ENCODE measurements around the gene DPT. TPM values are rescaled to one million over a fixed set of nuclear protein-coding genes. Genes with fewer than 3 reads are reported as not detected.

Gene DPT
- polyA plus RNA-seq, 3 donors: not detected

DNA sequence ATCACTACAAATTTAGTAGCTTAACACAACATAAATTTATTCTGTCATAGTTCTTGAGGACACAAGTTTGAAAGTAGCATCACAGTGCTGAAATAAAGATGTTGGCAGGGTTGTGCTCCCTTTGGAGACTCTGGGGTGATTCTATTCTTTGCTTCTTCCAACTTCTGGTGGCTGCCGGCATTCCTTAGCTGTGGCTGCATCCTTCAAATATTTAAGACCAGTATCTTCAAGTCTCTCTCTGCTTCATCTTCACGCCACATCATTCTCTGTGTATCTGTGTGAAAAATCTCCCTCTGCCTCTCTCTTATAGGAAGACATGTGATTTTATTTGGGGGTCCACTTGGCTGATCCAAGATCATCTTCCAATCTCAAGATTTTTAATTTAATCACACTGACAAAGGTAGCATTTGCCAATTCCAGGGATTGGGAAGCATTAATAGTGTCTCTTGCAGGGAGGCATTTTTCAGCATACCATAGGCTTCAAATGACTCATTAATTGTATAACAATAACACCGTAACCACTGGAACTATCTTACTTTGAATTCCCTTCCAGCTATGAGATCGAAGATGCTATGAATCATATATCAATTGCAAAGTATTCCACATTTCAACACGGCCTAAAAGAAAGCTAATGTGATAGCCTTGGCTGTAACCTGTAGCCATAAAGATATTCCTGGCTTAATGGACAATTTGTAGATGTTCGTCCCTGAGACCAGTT lies 74.6 kb downstream of the DPT start:
- no peak overlapping the region for H3K27ac ChIP-seq (ENCODE audit: low read depth in 1 of 2, low read length in 2 of 2)
- intact Hi-C loops (cut with micrococcal nuclease): no loop called here
- no peaks in the 10 kb centered on the region for H3K9me3 ChIP-seq (replicated peaks in 1 of 2; ENCODE audit: control insufficient read depth in 1 of 2, insufficient read depth in 1 of 2, low read length in 2 of 2)
- H2AFZ ChIP-seq (ENCODE audit: insufficient read depth, low read depth, low read length, poor library complexity, severe bottlenecking): no peak overlapping the region
- H3K79me2 ChIP-seq (ENCODE audit: insufficient read depth, low read length): no peaks in the 10 kb centered on the region
- Mint-ChIP-seq H3K36me3 (no peaks in the 10 kb centered on the region), H3K27ac (no peak overlapping the region), H3K9me3 (peaks cover 0 to 2% (median 0%) of the 10 kb centered on the region in 7 donors), H3K4me3 (no peak overlapping the region), H3K4me1 (no peaks in the 10 kb centered on the region), H3K27me3 (ENCODE audit: low read depth in 3 of 3) (peaks cover 0 to 3% (median 0%) of the 10 kb centered on the region in 3 donors)
- H3K27me3 ChIP-seq (ENCODE audit: control insufficient read depth in 2 of 2, insufficient read depth in 2 of 2, low read length in 2 of 2): no peaks in the 10 kb centered on the region
- 100% methylated on average over 1 of the region's 6 CpGs for WGBS (ENCODE audit: insufficient coverage)
- no peak for DNase-seq
- TF ChIP-seq, protein P1, sequence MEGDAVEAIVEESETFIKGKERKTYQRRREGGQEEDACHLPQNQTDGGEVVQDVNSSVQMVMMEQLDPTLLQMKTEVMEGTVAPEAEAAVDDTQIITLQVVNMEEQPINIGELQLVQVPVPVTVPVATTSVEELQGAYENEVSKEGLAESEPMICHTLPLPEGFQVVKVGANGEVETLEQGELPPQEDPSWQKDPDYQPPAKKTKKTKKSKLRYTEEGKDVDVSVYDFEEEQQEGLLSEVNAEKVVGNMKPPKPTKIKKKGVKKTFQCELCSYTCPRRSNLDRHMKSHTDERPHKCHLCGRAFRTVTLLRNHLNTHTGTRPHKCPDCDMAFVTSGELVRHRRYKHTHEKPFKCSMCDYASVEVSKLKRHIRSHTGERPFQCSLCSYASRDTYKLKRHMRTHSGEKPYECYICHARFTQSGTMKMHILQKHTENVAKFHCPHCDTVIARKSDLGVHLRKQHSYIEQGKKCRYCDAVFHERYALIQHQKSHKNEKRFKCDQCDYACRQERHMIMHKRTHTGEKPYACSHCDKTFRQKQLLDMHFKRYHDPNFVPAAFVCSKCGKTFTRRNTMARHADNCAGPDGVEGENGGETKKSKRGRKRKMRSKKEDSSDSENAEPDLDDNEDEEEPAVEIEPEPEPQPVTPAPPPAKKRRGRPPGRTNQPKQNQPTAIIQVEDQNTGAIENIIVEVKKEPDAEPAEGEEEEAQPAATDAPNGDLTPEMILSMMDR (IDR thresholded peaks at IDR 0.05): no peak
- no peaks in the 10 kb centered on the region for H3K36me3 ChIP-seq (replicated peaks in 1 of 2; ENCODE audit: control insufficient read depth in 1 of 2, insufficient read depth in 2 of 2, low read length in 2 of 2)
- no peak overlapping the region for H3K9ac ChIP-seq (ENCODE audit: insufficient read depth, low read length, poor library complexity, severe bottlenecking)
- H4K20me1 ChIP-seq (ENCODE audit: insufficient read depth, low read length): no peaks in the 10 kb centered on the region
- H3K4me3 ChIP-seq (replicated peaks in 1 of 3; ENCODE audit: low read depth in 2 of 3, low read length in 3 of 3): no peak overlapping the region
- no peak overlapping the region for H3K4me2 ChIP-seq (replicated peaks; ENCODE audit: extremely low read depth, low read length, poor library complexity, severe bottlenecking)
- H3K4me1 ChIP-seq (ENCODE audit: control insufficient read depth in 1 of 2, insufficient read depth in 2 of 2, low read length in 2 of 2): no peaks in the 10 kb centered on the region

DNA sequence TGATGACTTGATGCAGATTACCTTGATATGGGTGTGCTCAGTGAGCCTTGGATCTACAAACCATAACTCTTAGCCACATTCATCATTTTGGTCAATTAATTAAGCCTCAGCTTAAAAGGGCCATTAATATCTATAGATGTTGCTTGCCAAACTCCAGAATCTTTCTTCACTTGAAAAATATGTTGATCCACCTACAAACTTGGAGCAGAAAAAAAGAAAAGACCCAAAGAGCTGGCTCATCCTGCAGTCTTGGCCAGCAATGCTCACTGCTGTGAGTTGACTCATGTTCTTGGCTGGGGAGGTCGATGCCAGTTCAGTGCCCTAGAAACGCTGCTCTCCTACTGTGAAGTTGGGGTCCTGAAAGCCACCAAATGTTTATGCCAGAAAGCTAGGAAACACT lies 75.4 kb downstream of the DPT start:
- Histone ChIP-seq H3K4me3 (replicated peaks in 1 of 3; ENCODE audit: low read depth in 2 of 3, low read length in 3 of 3) (no peak overlapping the region), H3K36me3 (replicated peaks in 1 of 2; ENCODE audit: control insufficient read depth in 1 of 2, insufficient read depth in 2 of 2, low read length in 2 of 2) (no peaks in the 10 kb centered on the region), H2AFZ (ENCODE audit: insufficient read depth, low read depth, low read length, poor library complexity, severe bottlenecking) (no peak overlapping the region), H3K4me2 (replicated peaks; ENCODE audit: extremely low read depth, low read length, poor library complexity, severe bottlenecking) (no peak overlapping the region), H3K9me3 (replicated peaks in 1 of 2; ENCODE audit: control insufficient read depth in 1 of 2, insufficient read depth in 1 of 2, low read length in 2 of 2) (no peaks in the 10 kb centered on the region), H3K9ac (ENCODE audit: insufficient read depth, low read length, poor library complexity, severe bottlenecking) (no peak overlapping the region), H3K4me1 (ENCODE audit: control insufficient read depth in 1 of 2, insufficient read depth in 2 of 2, low read length in 2 of 2) (no peaks in the 10 kb centered on the region), H3K79me2 (ENCODE audit: insufficient read depth, low read length) (no peaks in the 10 kb centered on the region), H3K27me3 (ENCODE audit: control insufficient read depth in 2 of 2, insufficient read depth in 2 of 2, low read length in 2 of 2) (no peaks in the 10 kb centered on the region), H3K27ac (ENCODE audit: low read depth in 1 of 2, low read length in 2 of 2) (no peak overlapping the region), H4K20me1 (ENCODE audit: insufficient read depth, low read length) (no peaks in the 10 kb centered on the region)
- Mint-ChIP-seq H3K4me1 (no peaks in the 10 kb centered on the region), H3K36me3 (no peaks in the 10 kb centered on the region), H3K4me3 (no peak overlapping the region), H3K9me3 (no peaks in the 10 kb centered on the region), H3K27me3 (ENCODE audit: low read depth in 3 of 3) (no peaks in the 10 kb centered on the region), H3K27ac (no peak overlapping the region)
- intact Hi-C loops (cut with micrococcal nuclease): no loop called here
- no peak for DNase-seq
- TF ChIP-seq, protein P1 (IDR thresholded peaks at IDR 0.05): no peak
- WGBS (ENCODE audit: insufficient coverage): 100% methylated on average over 2 of the region's 2 CpGs

Data from CD14-positive monocyte (primary cell).